ENCODE measurements around the gene DYSF.
A peak's percentile ranks its signal among the peaks of the same experiment; 100 is the strongest.

The DYSF gene

GRCh38 chr2:71697106-71698004 lies 244.0 kb downstream of the DYSF start:
- DNase-seq: no peak

- DNase-seq: no peak
Measured at GRCh38 chr2:71699428-71699827, 246.1 kb downstream of the DYSF start.

GRCh38 chr2:71700041-71700657 lies 246.8 kb downstream of the DYSF start:
- peak; percentile 15 for DNase-seq

- DNase-seq: no peak
Measured at GRCh38 chr2:71700658-71701397, 247.5 kb downstream of the DYSF start.

- DNase-seq: no peak
Measured at GRCh38 chr2:71702071-71702970, 249.0 kb downstream of the DYSF start.

GRCh38 chr2:71702971-71703898 lies 249.9 kb downstream of the DYSF start:
- DNase-seq: no peak

GRCh38 chr2:71704131-71704561 lies 250.8 kb downstream of the DYSF start:
- no peak for DNase-seq

- no peak for DNase-seq
Measured at GRCh38 chr2:71704688-71705087, 251.3 kb downstream of the DYSF start.

GRCh38 chr2:71705171-71705960 lies 252.0 kb downstream of the DYSF start:
- no peak for DNase-seq

- DNase-seq: no peak
Measured at GRCh38 chr2:71706121-71706520, 252.8 kb downstream of the DYSF start.

GRCh38 chr2:71706836-71707235 lies 253.5 kb downstream of the DYSF start:
- no peak for DNase-seq

- DNase-seq: no peak
Measured at GRCh38 chr2:71710367-71711132, 257.2 kb downstream of the DYSF start.

GRCh38 chr2:71711133-71711855 lies 257.9 kb downstream of the DYSF start:
- DNase-seq: no peak

GRCh38 chr2:71712158-71712818 lies 258.9 kb downstream of the DYSF start:
- no peak for DNase-seq

GRCh38 chr2:71713581-71714580 lies 260.5 kb downstream of the DYSF start:
- no peak for DNase-seq

- DNase-seq: no peak
Measured at GRCh38 chr2:71714601-71715240, 261.4 kb downstream of the DYSF start.

All from NCI-H2171 (cell line).